HG03066 (cell line): ENCODE results near the gene GLE1.
"Not testable (repeated sequence)": the region's sequence is repeated elsewhere in the genome, so short reads cannot be mapped to it uniquely, and the experiment has no call there.

Experiments used
- ATAC-seq: cut with Tn5 transposase; IDR thresholded peaks from one replicate; pipeline ENCODE4 v1.9.1; 2021; ENCODE audit warnings: low read depth; ENCODE audit not compliant: unreplicated experiment

Gene GLE1

DNA sequence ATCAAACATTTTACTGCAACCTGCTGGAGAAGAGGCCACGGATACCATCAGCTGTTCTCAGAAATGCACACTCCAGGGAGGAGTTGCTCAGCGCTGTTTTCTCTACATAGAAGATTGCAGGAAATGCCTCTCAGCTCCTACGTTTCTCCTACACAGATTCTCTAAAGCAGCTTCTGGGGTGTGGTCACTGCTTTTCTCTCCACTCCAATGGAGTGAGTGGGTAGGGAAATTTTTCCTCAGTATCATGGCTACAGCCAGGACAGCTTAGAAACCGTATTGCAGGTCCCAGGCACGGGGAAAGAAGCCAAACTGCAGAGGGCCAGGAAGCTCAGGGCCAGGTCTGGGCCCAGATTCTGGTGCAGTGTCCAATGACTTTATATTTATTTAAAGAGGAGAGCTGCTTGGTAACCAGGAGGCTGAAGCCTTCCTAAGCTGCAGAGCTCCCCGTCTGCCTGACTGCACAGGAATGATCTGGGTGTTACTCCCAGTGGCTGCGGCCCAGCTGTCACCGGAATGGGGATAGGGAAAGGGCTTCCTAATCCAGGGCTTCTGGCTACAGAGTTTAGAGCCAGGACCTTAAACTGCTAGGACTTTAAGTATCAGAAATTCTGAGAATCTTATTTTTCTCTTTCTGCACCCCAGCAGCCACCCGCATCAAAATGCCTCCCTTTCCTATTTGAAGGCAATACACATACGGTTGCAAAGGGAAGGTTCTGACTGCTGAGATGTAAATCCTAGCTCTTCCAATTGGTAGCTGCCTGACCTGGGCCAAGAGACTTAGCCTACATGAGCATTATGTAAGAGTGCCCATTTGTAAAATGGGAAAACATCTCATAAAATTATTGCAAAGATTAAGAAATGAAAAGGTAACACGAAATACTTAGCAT, 46.5 kb downstream of the GLE1 start:
- ATAC-seq, result no peak

DNA sequence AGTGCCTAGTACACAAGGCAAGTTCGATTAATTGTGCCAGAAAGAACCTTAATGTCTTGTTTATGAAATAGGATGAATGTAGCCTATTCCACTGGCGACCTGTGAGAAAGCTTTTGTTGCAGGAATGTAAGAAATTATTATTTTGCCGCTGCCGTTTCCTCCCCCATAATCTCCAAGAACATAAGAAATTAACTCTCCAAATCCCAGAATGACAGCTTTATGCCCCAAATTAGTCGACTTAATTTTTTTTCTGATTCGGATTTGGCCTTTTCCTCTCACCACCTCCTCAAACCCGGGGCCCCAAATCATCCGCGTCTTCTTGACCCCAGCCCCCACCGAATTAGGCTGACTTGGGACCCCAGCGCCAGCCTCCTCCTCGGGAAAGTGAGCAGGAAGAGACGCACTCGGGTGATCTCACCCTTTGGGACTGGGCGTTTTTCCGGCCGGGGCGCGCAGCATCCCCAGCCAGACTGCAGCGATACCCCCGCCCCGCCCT, 47.2 kb downstream of the GLE1 start:
- no peak for ATAC-seq

DNA sequence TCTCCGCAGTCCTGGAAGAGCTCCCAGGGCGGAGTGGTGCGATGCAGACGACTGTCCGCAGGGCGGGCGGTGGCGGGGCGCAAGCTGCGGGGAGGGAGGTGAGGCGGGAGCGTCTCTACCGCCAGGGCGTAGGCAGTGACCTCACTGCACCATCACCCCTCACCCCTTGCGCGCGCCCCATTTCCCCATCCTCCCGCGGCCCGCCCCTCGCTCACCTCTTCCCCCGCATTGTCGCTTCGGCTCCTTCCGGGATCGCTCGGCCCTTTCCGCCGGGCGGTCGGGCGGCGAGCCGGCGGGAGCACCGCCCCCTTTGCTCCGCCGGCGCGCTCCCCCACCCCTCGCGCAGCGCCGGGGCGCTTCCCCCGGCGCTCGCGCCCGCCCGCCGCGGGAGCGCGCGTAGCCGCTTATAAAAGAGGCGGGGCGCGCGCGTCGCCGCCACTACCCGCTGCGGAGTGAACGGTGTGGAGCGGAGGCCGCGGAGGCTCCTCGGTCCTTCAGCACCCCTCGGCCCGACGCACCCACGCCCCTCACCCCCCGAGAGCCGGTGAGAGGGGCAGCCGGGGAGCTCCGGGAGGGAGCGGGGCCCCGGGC, 47.7 kb downstream of the GLE1 start, which contains the start of gene SPTAN1:
Gene SPTAN1 (plus strand): TSS at position 435 of the 591 bp plus-strand sequence. CDS start 14,154 bp downstream, outside the sequence.
- peak; percentile 66 for ATAC-seq

DNA sequence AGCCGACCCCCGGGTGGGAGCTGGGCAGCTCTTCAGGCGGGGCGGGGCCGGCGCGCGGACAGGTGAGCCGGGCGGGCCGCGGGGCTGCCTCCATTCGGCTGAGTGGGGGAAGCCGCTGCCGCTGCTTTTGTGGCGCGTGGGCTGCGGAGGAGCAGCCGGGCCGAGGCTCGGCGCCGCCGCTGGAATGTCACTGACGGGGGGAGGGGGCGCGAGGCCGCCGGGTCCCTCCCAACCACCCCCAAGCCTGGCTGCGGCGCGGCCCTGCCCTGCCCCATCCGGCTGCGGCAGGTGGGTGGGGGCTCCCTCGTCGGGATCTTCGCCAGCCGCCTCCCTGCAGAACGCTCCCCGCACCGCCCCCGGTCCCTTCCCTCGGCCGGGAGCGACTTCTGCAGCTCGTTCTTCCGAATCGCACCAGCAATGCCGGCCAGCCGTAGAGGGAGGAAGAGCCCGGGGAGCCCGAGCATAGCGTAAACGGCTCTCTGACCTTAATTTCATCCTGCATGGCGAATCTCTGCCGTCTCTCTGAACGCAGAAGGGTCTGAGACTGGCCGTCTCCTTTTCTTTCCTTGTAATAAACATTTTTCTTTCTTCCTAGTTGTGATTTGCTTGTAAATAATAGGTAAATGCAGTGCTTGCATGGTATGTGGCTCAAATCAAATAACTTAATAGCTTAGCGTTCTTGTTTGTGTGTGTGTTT, 48.4 kb downstream of the GLE1 start:
- ATAC-seq, result peak; percentile 32

DNA sequence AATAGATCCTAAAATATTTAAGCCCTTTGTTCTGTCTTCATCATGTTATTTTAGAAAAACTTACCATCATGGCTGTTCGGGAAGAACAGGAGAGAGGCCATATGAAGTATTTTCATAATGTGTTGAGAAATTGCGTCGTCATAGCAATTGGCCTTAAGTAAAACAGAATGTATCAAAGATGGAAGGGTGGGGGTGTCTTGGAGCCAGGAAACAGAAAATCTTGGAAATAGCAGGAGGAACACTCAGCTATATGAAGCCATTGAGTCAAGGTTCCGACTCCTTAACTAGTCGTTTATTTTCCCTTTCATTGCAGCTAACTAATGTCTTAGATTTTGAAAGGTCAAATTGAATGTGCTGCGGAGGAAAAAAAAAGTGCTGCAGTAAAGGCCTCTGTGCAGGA, 49.2 kb downstream of the GLE1 start:
- no peak for ATAC-seq

DNA sequence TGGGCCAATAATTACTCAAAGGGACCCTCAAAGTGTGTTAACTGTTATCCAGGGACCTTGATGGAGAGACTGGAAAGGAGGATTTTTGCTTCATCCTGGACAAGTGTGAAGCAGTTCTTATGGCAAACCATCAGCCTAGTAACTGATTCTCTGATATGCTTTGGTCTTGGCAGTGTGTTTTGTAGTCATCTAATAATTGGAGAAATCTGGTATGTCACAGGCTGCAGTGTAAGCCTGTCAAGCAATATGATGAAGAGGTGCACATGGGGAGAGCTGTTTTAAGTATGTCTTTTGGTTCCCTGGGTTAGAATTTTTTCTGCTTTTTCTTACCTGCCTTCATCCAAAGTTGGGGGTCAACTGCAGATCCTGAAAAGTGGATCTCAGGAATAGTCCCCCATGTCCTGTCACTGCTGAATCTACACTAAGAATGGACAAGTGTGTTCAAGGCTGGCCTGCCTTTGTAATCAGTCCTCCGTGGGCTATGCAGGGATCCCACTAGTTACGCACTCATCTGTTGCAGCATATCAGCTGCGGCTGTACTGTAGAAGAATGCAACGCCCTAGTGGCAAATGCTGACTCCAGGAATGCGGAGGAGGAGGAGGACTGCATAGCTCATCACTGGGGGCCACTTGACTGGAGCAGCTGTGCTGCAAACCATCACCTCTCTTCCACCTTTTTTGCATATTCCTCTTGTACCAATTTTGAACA, 49.8 kb downstream of the GLE1 start:
- no peak for ATAC-seq

DNA sequence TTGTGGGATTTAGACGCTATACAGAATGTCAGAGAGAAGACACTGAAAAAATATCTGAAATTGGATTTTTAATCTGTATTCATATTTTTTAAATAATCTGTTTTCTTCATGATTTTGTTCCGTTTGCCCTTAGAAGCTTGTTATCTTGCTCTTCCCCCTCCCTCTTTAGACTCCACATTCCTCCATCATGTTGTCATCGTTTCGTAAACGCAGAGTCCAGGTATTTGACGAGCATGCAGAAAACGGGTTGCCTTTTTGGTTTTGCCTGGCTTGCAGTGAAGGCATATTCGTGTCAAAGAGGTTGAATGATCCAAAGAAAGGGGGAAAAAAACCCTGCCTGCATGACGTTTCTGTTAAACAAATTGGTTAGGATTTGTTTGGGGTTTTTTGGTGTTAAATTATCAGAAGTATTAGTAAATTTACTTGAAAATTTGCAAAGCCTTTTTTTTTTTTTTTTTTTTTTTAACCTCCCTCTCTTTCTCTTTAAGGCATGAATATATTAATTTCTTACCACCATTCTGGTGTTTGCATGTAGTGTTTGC, 50.7 kb downstream of the GLE1 start:
- no peak for ATAC-seq

DNA sequence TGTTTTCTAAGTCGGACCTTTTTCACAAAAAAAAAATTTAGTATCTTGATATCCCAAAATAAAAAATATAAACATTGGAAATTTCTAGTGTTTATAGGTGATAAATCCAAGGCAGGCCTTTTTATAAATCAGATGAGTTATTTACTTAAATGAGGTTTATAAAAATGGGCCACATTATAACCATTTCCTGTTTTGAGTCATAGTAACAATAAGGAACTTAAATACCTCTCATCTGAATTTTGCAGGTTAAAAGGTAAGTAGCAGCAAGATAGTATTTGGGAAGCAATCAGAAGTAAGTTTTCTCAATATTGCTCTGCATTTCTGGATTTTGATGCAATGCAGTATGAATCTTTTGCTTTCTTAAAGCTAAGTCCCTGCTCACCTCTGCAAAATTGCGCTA, 51.8 kb downstream of the GLE1 start:
- no peak for ATAC-seq

DNA sequence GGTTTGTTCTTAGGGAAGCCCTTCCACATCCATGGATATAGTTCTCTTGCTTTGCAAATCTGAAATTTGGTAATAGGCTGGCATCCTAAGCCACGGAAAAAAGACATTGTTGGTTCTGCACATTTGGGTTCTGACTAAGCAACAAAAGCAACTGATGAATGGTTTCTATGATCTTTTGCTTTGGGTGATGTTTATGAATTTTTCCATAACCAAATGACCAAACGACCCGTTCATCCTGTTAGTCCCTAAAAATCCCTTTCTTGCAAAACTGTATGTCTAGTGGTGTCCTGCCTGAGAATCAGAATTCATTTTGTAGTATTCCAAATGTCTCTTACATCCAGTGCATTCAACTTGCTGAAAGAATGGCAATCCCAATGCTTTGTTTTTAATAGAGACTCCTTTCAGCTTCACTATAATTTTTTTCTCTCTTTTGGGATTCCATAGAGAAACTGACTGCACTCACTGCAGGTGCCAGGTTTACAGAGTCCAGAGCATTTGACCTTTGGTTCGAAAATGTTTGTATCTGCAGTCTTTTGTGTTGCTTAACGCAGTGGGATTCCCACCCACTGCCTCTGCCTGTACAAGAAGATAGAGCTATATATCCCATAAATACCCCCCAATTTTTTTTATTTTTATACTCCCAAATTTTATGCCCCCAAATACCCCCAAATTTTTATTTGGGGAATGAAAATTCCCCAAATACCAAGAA, 52.6 kb downstream of the GLE1 start:
- ATAC-seq, result no peak

DNA sequence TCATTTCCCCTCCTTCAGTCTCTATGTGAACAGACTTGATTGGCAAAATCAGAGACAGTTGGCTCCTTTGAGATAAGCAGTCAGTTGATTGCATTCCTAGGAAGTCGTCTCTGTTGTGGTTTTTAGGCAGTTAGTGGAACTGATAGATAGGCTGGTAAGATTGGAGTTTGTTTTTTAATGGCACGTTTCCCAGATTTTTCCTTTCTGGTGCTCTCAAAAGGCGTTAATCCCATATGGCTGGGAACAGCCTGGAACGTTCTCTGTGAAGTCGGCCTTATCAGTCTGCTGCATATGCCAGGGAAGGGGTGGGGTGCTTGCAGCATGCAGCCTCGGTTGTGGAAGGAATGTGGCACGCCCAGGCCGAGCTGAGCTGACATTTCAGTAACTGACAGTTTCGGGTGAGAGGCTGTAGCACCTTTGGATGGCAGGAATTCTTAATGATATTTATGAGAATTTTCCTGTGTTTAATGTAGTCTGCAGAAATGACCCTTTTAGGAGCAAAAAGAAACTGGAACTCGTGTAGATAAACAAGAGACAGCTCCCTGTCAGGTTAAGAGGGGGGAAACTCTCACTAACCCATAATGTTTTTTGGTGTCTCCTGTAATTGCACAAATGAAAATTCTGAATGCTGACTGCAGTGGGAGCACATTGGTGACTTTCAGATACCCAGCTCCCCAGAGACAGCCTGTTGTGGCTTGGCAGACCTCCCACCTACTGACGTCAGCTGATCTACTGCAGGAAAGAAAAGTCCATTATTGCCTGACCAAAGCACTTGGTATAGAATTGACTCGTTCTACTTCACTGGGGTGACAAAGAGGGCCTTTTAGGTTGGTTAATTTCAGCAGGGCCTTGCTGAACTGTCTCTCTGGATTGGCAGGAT, 54.2 kb downstream of the GLE1 start:
- peak; percentile 78 for ATAC-seq

DNA sequence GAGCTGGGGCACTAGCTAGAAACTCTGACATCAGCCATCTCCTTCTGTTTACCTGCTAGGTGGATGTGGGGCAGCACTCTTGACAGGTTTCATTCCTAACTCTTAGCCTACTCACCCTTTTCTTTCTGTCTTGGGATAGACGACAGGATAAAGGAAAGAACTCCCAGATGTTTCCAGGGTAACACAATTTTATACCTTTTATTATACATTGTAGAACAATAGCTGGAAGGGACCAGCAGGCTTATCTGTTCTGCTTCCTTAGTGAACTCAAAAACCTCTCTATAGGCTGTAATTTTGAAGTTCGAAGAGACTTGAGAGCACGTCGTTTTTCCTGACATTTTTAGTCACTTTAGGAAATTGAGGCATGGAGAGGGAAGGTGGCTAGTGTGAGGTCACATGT, 61.1 kb downstream of the GLE1 start:
- ATAC-seq, result no peak

DNA sequence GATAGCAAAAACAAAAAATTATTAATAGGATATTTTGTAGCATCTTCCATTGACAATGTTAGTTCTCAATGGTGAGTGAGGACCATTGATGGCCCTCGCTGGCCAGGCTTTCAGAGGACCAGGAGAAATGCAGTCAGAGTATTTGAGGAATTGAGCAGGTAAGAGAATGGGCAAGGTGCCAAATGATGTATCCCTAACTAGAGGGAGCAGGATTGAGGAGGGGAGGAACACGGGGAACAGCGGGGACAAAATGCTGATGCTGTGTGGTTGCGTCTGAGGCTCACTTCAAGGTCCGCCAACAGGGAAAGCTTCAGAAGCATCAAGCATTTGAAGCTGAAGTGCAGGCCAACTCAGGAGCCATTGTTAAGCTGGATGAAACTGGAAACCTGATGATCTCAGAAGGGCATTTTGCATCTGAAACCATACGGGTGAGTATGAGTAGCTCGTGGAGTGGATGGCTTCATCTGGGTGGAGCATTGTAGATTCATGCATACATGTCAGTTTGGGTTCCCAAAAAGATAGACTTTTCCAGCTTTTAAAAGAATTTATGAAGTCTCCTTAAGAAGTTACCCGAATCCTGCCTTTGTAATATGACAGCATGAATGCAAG, 64.1 kb downstream of the GLE1 start:
- ATAC-seq, result no peak

DNA sequence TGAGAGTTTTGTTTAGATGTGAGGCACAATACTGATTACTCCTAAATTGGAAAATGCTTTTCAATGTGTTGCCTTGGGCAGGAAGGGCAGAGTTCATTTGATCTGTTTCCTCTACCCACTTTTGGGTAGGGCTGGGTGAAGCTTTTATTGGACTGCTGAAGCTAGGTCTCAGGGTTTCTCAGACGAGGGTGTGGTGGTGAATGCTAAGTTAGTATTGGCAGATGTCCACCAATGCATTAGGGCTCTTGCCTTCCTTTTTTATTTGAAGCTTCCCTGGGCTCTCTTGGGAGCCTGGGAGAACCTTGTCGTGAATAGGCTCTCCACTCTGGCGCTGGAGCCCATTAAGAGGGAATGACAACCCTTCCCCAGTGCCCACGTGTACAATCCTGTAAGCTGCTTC, 71.0 kb downstream of the GLE1 start:
- ATAC-seq, result no peak

DNA sequence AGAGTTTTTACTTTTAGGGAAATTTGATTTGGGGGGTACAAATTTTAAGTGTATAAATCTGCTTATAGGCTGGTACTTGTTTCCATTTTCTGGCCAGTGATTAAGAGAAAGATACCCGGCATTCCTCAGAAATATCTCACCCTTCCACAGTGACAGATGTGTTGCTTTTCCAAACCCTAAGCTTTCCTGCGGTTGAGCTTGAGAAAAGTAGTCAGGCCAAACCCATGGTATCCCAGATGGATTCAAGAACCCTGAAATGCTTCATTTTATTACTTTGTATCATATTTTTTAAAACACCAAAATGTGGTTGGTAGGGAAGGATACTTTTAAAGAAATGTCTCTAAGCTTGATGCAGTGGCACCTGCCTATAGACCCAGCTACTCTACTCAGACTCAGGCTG, 71.4 kb downstream of the GLE1 start:
- no peak for ATAC-seq

DNA sequence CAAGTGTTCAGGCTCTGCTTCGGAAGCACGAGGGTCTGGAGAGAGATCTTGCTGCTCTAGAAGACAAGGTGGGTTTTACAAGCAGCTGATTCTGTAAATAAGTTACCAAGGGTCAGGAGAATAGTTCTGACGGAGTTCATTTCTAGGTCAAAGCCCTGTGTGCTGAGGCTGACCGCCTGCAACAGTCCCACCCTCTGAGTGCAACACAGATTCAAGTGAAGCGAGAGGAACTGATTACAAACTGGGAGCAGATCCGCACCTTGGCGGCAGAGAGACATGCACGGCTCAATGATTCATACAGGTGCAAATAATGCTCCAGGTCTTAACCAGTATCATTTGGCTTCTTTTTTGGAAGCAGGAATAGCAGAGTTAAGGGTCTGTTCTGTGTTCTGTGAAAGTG, 72.7 kb downstream of the GLE1 start:
- ATAC-seq, result no peak

DNA sequence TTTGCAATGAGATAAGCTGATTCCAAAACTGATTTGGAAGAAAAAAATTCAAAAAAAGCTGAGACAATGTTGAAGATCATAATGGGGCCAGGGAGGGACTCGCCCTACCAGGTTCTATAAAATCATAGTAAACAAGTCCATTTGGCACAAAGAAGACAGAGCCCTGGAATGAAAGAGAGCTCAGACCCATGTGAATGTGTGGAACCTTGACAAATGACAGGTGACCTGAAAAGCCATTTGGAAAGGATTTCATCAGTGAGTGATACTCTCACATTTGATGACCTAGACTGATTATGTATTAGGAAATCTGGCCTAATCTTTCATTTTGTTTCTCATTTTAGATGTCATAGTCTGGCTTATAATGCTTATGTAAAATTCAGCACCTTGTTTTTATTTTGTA, 74.7 kb downstream of the GLE1 start:
- no peak for ATAC-seq

DNA sequence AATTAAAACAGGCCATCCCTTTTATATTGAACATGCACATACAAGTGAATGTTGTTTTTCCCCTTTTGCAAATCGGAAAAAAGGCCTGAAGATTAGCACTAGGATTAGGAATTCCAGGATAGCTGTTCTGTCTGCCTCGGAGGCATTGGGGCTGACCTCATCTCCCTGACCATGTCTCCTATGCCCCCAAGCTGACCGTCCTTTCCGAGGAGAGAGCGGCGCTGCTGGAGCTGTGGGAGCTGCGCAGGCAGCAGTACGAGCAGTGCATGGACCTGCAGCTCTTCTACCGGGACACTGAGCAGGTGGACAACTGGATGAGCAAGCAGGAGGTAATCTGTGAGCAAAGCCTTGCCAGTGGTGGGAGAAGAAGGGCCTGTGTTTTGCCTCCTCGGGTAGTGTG, 76.2 kb downstream of the GLE1 start:
- ATAC-seq, result no peak

DNA sequence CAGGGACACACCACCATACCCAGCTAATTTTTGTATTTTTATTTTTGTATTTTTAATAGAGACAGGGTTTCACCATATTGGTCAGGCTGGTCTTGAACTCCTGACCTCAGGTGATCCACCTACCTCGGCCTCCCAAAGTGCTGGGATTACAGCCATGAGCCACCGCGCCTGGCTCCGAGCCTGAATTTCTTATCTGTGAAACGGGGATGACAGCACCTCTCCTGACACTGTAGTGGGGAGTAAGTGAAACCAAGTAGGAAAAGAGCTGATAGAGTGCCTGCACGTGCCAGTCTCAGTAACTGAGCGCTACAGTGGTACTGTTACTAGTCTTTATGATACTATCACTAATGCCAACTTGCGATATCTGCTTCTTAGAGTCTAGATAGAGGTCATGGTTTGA, 80.6 kb downstream of the GLE1 start:
- ATAC-seq, result not testable (repeated sequence)
